DOHH2 (cell line): ENCODE measurements around the gene COL4A2.

Source experiments
- H3F3A ChIP-seq: fragments of 200-600 bp; sonication (generic), shearing (Covaris generic); 2 replicates; pipeline ENCODE4 v1.6.0; 2016; ENCODE audit warnings: antibody characterized with exemption, mild to moderate bottlenecking; ENCODE audit not compliant: control insufficient read depth, insufficient read depth
- H3K27ac ChIP-seq: fragments of 200-600 bp; sonication (generic); 2 replicates; pipeline ENCODE4 v1.5.1; 2014; ENCODE audit warnings: low read depth, mild to moderate bottlenecking, low read length, moderate library complexity
- H3K27me3 ChIP-seq: fragments of 200-600 bp; sonication (generic); 2 replicates; pipeline ENCODE4 v1.6.1; 2014; ENCODE audit warnings: mild to moderate bottlenecking, low read length, mixed read lengths; ENCODE audit not compliant: control insufficient read depth
- H3K36me3 ChIP-seq: fragments of 200-600 bp; sonication (generic); 2 replicates; pipeline ENCODE4 v1.6.1; 2014; ENCODE audit warnings: mild to moderate bottlenecking, low read length, moderate library complexity, mixed read lengths; ENCODE audit not compliant: control insufficient read depth
- H3K4me1 ChIP-seq: fragments of 200-600 bp; sonication (generic); 2 replicates; pipeline ENCODE4 v1.6.1; 2014; ENCODE audit warnings: mild to moderate bottlenecking, low read length, mixed read lengths; ENCODE audit not compliant: control insufficient read depth
- H3K4me2 ChIP-seq: fragments of 200-600 bp; sonication (generic); 2 replicates; pipeline ENCODE4 v1.6.0; 2014; ENCODE audit warnings: mild to moderate bottlenecking, low read length, moderate library complexity
- H3K4me3 ChIP-seq: fragments of 200-600 bp; sonication (generic); 2 replicates; pipeline ENCODE4 v1.5.1; 2014; ENCODE audit warnings: mild to moderate bottlenecking, low read length, mixed read lengths
- H3K79me2 ChIP-seq: fragments of 200-600 bp; sonication (generic); 2 replicates; pipeline ENCODE4 v1.6.1; 2014; ENCODE audit warnings: mild to moderate bottlenecking, low read length, mixed read lengths; ENCODE audit not compliant: control insufficient read depth
- H3K9me2 ChIP-seq: fragments of 200-600 bp; sonication (generic); replicated peaks from 2 replicates; pipeline ENCODE4 v1.6.1; 2014; ENCODE audit warnings: mild to moderate bottlenecking, low read length, mixed read lengths; ENCODE audit not compliant: control insufficient read depth
- H3K9me3 ChIP-seq: fragments of 200-600 bp; sonication (generic); 2 replicates; pipeline ENCODE4 v1.6.1; 2014; ENCODE audit warnings: antibody characterized with exemption, low read length, mixed read lengths; ENCODE audit not compliant: control insufficient read depth, insufficient read depth
- H4K20me1 ChIP-seq: fragments of 200-600 bp; sonication (generic); 2 replicates; pipeline ENCODE4 v1.6.0; 2014; ENCODE audit warnings: low read depth, mild to moderate bottlenecking, antibody characterized with exemption, low read length, moderate library complexity; ENCODE audit not compliant: control insufficient read depth, insufficient read depth
- EZH2phosphoT487 ChIP-seq: fragments of 200-600 bp; sonication (generic); IDR thresholded peaks from 2 replicates; pipeline ENCODE4 v1.6.1; 2017; ENCODE audit warnings: borderline replicate concordance, mild to moderate bottlenecking, antibody characterized with exemption, low read length, moderate library complexity, mixed read lengths
- TF ChIP-seq, protein P1 (sequence below): fragments of 200-600 bp; sonication (generic); IDR thresholded peaks from one replicate; pipeline ENCODE4 v1.5.1; 2014; ENCODE audit warnings: antibody characterized with exemption, mild to moderate bottlenecking, low read depth, low read length; ENCODE audit not compliant: poor library complexity, severe bottlenecking

Gene COL4A2

DNA sequence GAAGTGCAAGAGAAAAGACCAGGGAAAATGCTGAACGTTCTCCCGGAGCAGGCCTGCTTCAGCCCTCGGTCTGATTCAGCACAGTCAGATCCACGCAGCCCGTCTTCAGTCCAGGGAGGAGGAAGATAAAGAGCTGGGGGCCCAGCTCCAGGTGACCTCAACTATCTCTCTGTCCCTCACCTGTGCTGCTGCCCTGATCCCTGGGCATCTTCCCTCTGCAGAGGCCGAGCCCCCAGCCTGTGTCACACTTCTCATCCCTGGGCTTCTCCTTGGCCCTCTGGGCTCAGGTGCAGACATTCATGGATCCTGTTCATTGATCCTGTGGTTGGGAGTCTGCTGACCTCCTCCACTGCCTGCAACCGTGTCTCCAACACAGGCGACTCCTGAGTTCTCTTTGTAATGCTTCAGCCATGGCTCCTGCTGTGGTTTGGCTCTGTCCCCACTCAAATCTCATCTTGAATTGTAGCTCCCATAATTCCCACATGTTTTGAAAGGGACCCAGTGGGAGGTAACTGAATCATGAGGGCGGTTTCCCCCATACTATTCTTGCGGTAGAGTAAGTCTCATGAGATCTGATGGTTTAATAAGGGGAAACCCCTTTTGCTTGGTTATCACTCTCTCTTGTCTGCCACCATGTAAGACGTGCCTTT lies 27.9 kb downstream of the COL4A2 start:
- TF ChIP-seq, protein P1, sequence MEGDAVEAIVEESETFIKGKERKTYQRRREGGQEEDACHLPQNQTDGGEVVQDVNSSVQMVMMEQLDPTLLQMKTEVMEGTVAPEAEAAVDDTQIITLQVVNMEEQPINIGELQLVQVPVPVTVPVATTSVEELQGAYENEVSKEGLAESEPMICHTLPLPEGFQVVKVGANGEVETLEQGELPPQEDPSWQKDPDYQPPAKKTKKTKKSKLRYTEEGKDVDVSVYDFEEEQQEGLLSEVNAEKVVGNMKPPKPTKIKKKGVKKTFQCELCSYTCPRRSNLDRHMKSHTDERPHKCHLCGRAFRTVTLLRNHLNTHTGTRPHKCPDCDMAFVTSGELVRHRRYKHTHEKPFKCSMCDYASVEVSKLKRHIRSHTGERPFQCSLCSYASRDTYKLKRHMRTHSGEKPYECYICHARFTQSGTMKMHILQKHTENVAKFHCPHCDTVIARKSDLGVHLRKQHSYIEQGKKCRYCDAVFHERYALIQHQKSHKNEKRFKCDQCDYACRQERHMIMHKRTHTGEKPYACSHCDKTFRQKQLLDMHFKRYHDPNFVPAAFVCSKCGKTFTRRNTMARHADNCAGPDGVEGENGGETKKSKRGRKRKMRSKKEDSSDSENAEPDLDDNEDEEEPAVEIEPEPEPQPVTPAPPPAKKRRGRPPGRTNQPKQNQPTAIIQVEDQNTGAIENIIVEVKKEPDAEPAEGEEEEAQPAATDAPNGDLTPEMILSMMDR, result no peak
- no peak for TF ChIP-seq EZH2phosphoT487
- H3K79me2 ChIP-seq, result no peaks in the 10 kb centered on the region
- no peaks in the 10 kb centered on the region for H4K20me1 ChIP-seq

DNA sequence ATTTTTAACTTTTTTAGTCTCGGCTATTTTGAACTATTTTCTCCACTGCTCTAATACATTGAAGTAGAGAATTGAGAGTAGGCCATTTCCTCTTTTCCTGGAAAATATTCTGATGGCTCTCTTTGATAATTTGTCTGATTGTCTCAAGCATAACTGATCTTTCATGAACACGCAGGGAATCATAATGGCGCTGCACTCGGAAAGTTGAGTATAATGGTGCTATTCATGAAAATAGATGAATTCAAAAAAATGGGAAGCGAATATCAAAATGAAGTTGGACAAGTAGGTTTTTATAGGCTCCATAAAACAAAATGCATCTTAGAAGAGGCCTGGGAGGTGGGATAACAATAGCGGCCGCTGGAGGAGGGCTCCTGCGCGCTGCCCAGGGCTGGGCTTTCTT lies 29.0 kb downstream of the COL4A2 start:
- H3K4me2 ChIP-seq, result no peak overlapping the region

More for the DNA sequence above, 27.9 kb downstream of the COL4A2 start:
- Histone ChIP-seq H3K27me3 (no peaks in the 10 kb centered on the region), H3K4me2 (no peak overlapping the region), H3K27ac (no peak overlapping the region), H3K36me3 (no peaks in the 10 kb centered on the region), H3K4me3 (no peak overlapping the region), H3K4me1 (no peaks in the 10 kb centered on the region), H3F3A (no peaks in the 10 kb centered on the region), H3K9me3 (no peaks in the 10 kb centered on the region), H3K9me2 (no peaks in the 10 kb centered on the region)

DNA sequence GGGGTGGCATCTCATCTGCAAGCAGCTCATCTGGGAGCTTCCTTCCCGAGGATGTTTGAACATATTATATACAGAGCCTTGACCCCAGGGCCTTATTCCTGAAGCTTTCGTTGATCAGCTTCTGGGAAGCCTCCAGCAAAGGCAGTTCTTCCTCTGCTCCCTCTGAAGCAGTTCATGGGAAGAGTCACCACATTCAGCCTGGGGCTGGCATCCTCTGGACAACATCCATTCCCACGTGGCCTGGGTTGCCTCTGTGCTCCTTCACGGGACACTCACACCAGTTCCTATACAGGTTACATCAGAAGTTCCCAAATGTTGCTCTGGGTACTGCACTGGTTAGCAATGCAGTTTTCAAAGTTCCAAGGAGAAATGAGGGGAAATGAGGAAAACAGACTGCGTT lies 29.6 kb downstream of the COL4A2 start:
- H3K79me2 ChIP-seq, result no peaks in the 10 kb centered on the region

More for the DNA sequence above, 29.0 kb downstream of the COL4A2 start:
- Histone ChIP-seq H3K27ac (no peak overlapping the region), H3K4me1 (no peaks in the 10 kb centered on the region), H3K79me2 (no peaks in the 10 kb centered on the region), H3K9me2 (no peaks in the 10 kb centered on the region), H3K9me3 (no peaks in the 10 kb centered on the region), H3K4me3 (no peak overlapping the region), H3F3A (no peaks in the 10 kb centered on the region), H3K36me3 (no peaks in the 10 kb centered on the region), H4K20me1 (no peaks in the 10 kb centered on the region), H3K27me3 (no peaks in the 10 kb centered on the region)
- no peak for TF ChIP-seq EZH2phosphoT487
- TF ChIP-seq, protein P1, result no peak

More for the DNA sequence above, 29.6 kb downstream of the COL4A2 start:
- Histone ChIP-seq H3K9me3 (no peaks in the 10 kb centered on the region), H3K4me1 (no peaks in the 10 kb centered on the region), H3F3A (no peaks in the 10 kb centered on the region), H3K27ac (no peak overlapping the region), H3K36me3 (no peaks in the 10 kb centered on the region), H3K27me3 (no peaks in the 10 kb centered on the region), H3K9me2 (no peaks in the 10 kb centered on the region), H3K4me2 (no peak overlapping the region), H3K4me3 (no peak overlapping the region), H4K20me1 (no peaks in the 10 kb centered on the region)
- no peak for TF ChIP-seq EZH2phosphoT487
- TF ChIP-seq, protein P1, result no peak
